ENCODE measurements around the gene NAA20.

NAA20 gene

GRCh38 chr20:20017001-20017843, at the start of gene NAA20:
Gene NAA20 (plus strand): TSS chr20:20017362. CDS start chr20:20017397, 35 bp downstream.
- DNase-seq (ENCODE audit: low read depth, low spot score): peak; percentile 76

- no peak for DNase-seq (ENCODE audit: low read depth, low spot score)
These were observed 49.7 kb upstream of the NAA20 start for GRCh38 chr20:19967445-19967844.

GRCh38 chr20:19968028-19968427, 49.1 kb upstream of the NAA20 start:
- no peak for DNase-seq (ENCODE audit: low read depth, low spot score)

GRCh38 chr20:19968466-19969073, 48.6 kb upstream of the NAA20 start:
- no peak for DNase-seq (ENCODE audit: low read depth, low spot score)

GRCh38 chr20:19969106-19969505, 48.1 kb upstream of the NAA20 start:
- no peak for DNase-seq (ENCODE audit: low read depth, low spot score)

- DNase-seq (ENCODE audit: low read depth, low spot score): no peak
These were observed 47.5 kb upstream of the NAA20 start for GRCh38 chr20:19969507-19970255.

GRCh38 chr20:19970256-19970765, 46.9 kb upstream of the NAA20 start:
- no peak for DNase-seq (ENCODE audit: low read depth, low spot score)

GRCh38 chr20:19971116-19971515, 46.0 kb upstream of the NAA20 start:
- no peak for DNase-seq (ENCODE audit: low read depth, low spot score)

GRCh38 chr20:19973961-19974629, 43.1 kb upstream of the NAA20 start:
- DNase-seq (ENCODE audit: low read depth, low spot score): no peak

GRCh38 chr20:19974630-19975435, 42.3 kb upstream of the NAA20 start:
- DNase-seq (ENCODE audit: low read depth, low spot score): no peak

GRCh38 chr20:19975436-19975799, 41.7 kb upstream of the NAA20 start:
- DNase-seq (ENCODE audit: low read depth, low spot score): no peak

- DNase-seq (ENCODE audit: low read depth, low spot score): no peak
These were observed 41.3 kb upstream of the NAA20 start for GRCh38 chr20:19975901-19976300.

- no peak for DNase-seq (ENCODE audit: low read depth, low spot score)
These were observed 40.4 kb upstream of the NAA20 start for GRCh38 chr20:19976595-19977372.

GRCh38 chr20:19977373-19977770, 39.8 kb upstream of the NAA20 start:
- DNase-seq (ENCODE audit: low read depth, low spot score): no peak

- DNase-seq (ENCODE audit: low read depth, low spot score): no peak
These were observed 38.5 kb upstream of the NAA20 start for GRCh38 chr20:19978511-19979210.

GRCh38 chr20:19981031-19981451, 36.1 kb upstream of the NAA20 start:
- no peak for DNase-seq (ENCODE audit: low read depth, low spot score)

- DNase-seq (ENCODE audit: low read depth, low spot score): no peak
These were observed 30.7 kb upstream of the NAA20 start for GRCh38 chr20:19986419-19986818.

- no peak for DNase-seq (ENCODE audit: low read depth, low spot score)
These were observed 30.1 kb upstream of the NAA20 start for GRCh38 chr20:19987046-19987445.

- DNase-seq (ENCODE audit: low read depth, low spot score): no peak
These were observed 26.3 kb upstream of the NAA20 start for GRCh38 chr20:19990850-19991249.

All from activated CD4-positive, CD25-positive, alpha-beta regulatory T cell treated with anti-CD3 and anti-CD28 coated beads, Interleukin-2, amount 50 U/mL, for 16 hours (primary cell).